ENCODE measurements around the gene TNS3. TPM values are rescaled to one million over a fixed set of nuclear protein-coding genes. Genes with fewer than 3 reads are reported as not detected.

TNS3 gene
- total RNA-seq, 1 donor from 2014 or later, result 30.3 TPM

- TF ChIP-seq CTCF (IDR thresholded peaks at IDR 0.05), result no peak
- Mint-ChIP-seq H3K36me3 (ENCODE audit: low read depth) (peaks cover 6% of the 10 kb centered on the region), H3K27ac (no peak overlapping the region), H3K4me1 (peaks cover 46% of the 10 kb centered on the region), H3K4me3 (no peak overlapping the region), H3K9me3 (no peaks in the 10 kb centered on the region), H3K27me3 (peaks cover 5% of the 10 kb centered on the region)
- intact Hi-C loops (cut with micrococcal nuclease), result no loop called here
- CTCF ChIA-PET, result interaction anchor here (1.1 kb wide), 1 partner anchor 62 kb away, joined by 4 read pairs; no protein-coding TSS in a partner anchor
- ATAC-seq (ENCODE audit: low read depth) (no peak), DNase-seq (no peak)
- POLR2A ChIA-PET, result no interaction called here
Measured at GRCh38 chr7:47538846-47539311, 43.0 kb downstream of the TNS3 start.

GRCh38 chr7:47537716-47538675 is 43.9 kb downstream of the TNS3 start:
- TF ChIP-seq CTCF (IDR thresholded peaks at IDR 0.05), result no peak
- ATAC-seq (ENCODE audit: low read depth), result no peak
- Mint-ChIP-seq H3K36me3 (ENCODE audit: low read depth) (peaks cover 6% of the 10 kb centered on the region), H3K4me3 (peak overlapping the region; percentile 66), H3K9me3 (no peaks in the 10 kb centered on the region), H3K27ac (no peak overlapping the region), H3K4me1 (peaks cover 37% of the 10 kb centered on the region), H3K27me3 (peaks cover 5% of the 10 kb centered on the region)
- intact Hi-C loops (cut with micrococcal nuclease), result no loop called here
- CTCF ChIA-PET, result interaction anchor here (1.1 kb wide), 1 partner anchor 63 kb away, joined by 4 read pairs; no protein-coding TSS in a partner anchor
- no peak for DNase-seq
- POLR2A ChIA-PET, result interaction anchor here (0.7 to 0.8 kb wide), 2 partner anchors 58 to 117 kb away, joined by 3 to 12 read pairs; no protein-coding TSS in a partner anchor

- POLR2A ChIA-PET, result interaction anchor here (0.7 to 0.8 kb wide), 2 partner anchors 56 to 116 kb away, joined by 3 to 12 read pairs; no protein-coding TSS in a partner anchor
- H3K4me3 Mint-ChIP-seq, result peak overlapping the region; percentile 67
- H3K27me3 Mint-ChIP-seq, result peaks cover 5% of the 10 kb centered on the region
- ATAC-seq (ENCODE audit: low read depth) (no peak), DNase-seq (no peak)
- CTCF ChIA-PET, result interaction anchor here (1.0 kb wide), 1 partner anchor 282 kb away, joined by 3 read pairs; no protein-coding TSS in a partner anchor
- no peak for TF ChIP-seq CTCF (IDR thresholded peaks at IDR 0.05)
- H3K4me1 Mint-ChIP-seq, result peaks cover 32% of the 10 kb centered on the region
- intact Hi-C loops (cut with micrococcal nuclease), result no loop called here
- no peaks in the 10 kb centered on the region for H3K9me3 Mint-ChIP-seq
- no peak overlapping the region for H3K27ac Mint-ChIP-seq
- H3K36me3 Mint-ChIP-seq (ENCODE audit: low read depth), result peaks cover 8% of the 10 kb centered on the region
Measured at GRCh38 chr7:47536661-47537611, 45.0 kb downstream of the TNS3 start.

- TF ChIP-seq CTCF (IDR thresholded peaks at IDR 0.05), result no peak
- H3K36me3 Mint-ChIP-seq (ENCODE audit: low read depth), result peaks cover 8% of the 10 kb centered on the region
- POLR2A ChIA-PET, result no interaction called here
- peak overlapping the region; percentile 67 for H3K4me3 Mint-ChIP-seq
- H3K27me3 Mint-ChIP-seq, result peaks cover 5% of the 10 kb centered on the region
- intact Hi-C loops (cut with micrococcal nuclease), result no loop called here
- DNase-seq (no peak), ATAC-seq (ENCODE audit: low read depth) (no peak)
- peaks cover 25% of the 10 kb centered on the region for H3K4me1 Mint-ChIP-seq
- H3K9me3 Mint-ChIP-seq, result no peaks in the 10 kb centered on the region
- CTCF ChIA-PET, result interaction anchor here (0.7 to 1.0 kb wide), 2 partner anchors 39 to 283 kb away, joined by 3 read pairs; no protein-coding TSS in a partner anchor
- H3K27ac Mint-ChIP-seq, result no peak overlapping the region
Measured at GRCh38 chr7:47535704-47536628, 45.9 kb downstream of the TNS3 start.

Measured in activated B cell treated with CpG ODN at 0.5 μM for 24 hours (primary cell).